ENCODE measurements around the gene RUSF1.

RUSF1 gene

DNA sequence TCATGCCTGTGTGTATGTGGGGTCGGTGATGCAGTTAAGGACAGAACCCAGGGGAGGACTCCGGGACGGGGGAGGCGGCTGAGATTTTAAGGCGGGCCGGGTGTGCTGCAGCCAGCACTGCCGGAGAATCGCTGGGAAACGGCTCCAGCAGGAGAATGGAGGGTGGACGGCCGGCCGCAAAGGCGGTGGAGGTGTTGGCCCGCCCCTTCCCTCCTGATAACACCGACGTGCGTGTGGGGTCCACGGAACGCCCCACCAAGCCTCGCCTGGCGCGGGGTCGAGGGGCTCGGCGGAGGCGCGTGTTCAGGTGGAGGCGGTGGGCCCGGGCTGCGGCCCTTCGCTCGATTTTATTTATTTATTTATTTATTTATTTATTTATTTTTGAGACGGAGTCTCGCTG lies 66.2 kb downstream of the RUSF1 start:
- DNase-seq: no peak

DNA sequence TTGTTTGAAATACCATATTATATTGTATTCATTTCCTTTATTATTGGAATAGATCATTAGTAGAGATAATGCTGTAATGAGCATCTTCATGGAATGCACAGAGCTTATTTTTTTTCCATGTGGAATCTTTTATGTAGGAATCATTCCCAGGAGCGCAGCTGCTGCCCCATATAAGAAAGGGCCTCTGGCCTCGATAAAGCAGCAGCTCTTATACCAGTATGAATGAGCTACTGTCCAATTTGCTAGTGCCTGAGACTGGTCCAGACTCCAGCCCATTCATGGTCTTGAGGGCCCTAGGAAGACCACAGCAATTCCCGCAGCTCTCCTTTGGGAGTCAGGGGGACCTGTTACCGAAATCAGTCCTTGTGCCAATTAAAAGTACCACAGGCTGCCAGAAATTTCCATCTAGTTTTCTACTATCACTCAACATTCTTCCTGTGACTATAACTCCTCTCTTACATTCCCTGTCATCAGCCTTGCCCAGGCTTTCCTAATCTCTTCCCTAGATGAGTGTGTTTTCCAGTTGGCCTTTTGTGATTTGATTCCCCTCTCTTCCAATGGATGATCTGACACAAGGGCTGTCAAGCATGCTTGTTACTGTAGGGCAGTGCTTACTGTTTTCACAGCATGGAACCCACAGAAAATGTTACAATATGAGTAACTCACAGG lies 67.5 kb downstream of the RUSF1 start:
- no peak for DNase-seq

DNA sequence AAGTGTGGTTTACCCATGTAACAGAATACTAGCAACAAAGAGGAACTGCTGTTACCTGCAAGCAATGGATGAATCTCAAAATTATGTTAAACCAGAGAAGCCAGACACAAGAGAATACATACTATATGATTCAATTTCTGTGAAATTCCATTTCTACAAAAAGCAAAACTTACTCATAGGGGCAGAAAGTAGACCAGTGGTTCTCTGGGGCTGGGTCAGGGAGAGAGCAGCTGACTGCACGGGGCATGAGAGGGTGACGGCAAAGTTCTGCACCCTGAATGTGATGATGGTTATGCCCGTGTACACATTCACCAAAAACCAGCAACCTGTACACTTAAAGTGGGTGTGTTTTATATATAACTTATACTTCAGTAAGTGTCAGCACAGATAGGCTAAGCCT lies 68.7 kb downstream of the RUSF1 start:
- no peak for DNase-seq

Measured in NCI-H2029 (cell line).